NT2/D1 (cell line): Measurements from ENCODE around the gene CYB561D2.
A peak's percentile ranks its signal among the peaks of the same experiment; 100 is the strongest.

Experiments used
- DNase-seq: peaks from one replicate; pipeline ENCODE4 v3.0.0-alpha.2; 2011; ENCODE audit warnings: low read depth, low spot score
- H3K27me3 ChIP-seq: 2 replicates; pipeline ENCODE4 v1.6.0; 2011; ENCODE audit warnings: mild to moderate bottlenecking; ENCODE audit not compliant: insufficient read length, insufficient read depth
- H3K36me3 ChIP-seq: 2 replicates; pipeline ENCODE4 v1.6.1; 2011; ENCODE audit warnings: mild to moderate bottlenecking, low read length, mixed read lengths; ENCODE audit not compliant: insufficient read depth, insufficient read length
- H3K4me1 ChIP-seq: 2 replicates; pipeline ENCODE4 v1.5.1; 2011; ENCODE audit not compliant: insufficient read depth, insufficient read length
- H3K4me3 ChIP-seq: 2 replicates; pipeline ENCODE4 v1.5.1; 2011; ENCODE audit warnings: low read depth; ENCODE audit not compliant: insufficient read length
- H3K9ac ChIP-seq: 2 replicates; pipeline ENCODE4 v1.6.0; 2011; ENCODE audit warnings: low read depth; ENCODE audit not compliant: insufficient read length
- H3K9me3 ChIP-seq: 2 replicates; pipeline ENCODE4 v1.5.1; 2011; ENCODE audit warnings: mild to moderate bottlenecking, low read length; ENCODE audit not compliant: insufficient read depth
- SUZ12 ChIP-seq: IDR thresholded peaks from 2 replicates; pipeline ENCODE4 v1.6.1; 2011; ENCODE audit not compliant: insufficient read length, insufficient read depth; ENCODE audit errors: extremely low read depth
- YY1 ChIP-seq: IDR thresholded peaks from 2 replicates; pipeline ENCODE4 v1.6.1; 2011; ENCODE audit not compliant: insufficient read length, insufficient read depth
- ZNF274 ChIP-seq: IDR thresholded peaks from 2 replicates; pipeline ENCODE4 v1.6.1; 2011; ENCODE audit warnings: mild to moderate bottlenecking, low read depth, low read length

The CYB561D2 gene

DNA sequence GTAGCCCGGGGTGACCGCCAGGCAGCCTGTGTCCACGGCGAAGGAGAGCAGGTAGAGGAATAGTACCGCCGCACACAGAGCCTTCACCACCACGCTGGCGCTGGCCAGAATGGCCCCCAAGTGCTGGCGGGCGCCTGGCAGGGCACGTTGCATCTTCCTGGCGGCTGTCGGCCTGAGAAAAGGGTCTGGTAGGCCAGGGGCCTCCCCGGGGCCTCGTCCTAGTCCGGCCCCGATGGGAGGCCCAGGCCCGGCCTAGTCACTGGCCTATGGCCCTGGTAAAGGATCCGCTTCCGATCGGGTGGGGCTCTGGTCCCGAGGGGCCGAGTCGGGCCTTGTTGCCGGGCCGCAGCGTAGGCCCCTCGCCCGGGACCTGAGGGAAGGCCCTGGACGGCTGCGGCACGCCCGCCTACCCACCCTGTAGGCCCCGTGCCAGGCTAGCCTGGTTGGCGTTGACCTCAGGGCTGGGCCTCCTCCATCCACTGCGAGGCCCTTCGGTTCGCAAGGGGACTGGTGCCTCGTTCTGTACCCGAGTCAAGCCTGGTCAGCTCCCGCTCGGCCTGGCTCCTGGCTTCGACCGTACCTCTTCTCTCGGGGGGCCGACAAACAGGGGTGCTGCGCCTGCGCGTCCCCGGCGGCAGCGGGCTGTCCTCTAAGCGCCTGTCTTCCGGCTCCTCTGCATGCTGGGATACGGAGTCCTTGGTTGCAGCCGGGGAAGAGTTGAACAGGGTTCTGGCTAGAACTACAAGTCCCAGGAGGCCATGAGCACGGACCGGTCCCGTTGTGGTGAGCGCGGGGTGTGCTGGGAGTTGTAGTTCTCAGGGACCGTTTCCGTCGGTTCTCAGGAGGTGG lies 8.5 kb downstream of the CYB561D2 start, which contains the start of gene TMEM115:
Gene TMEM115, minus strand, starts transcription at position 611 of the 849 bp plus-strand sequence. Its CDS starts 458 bp downstream, at position 153.
- Histone ChIP-seq H3K4me1 (peaks cover 25% of the 10 kb centered on the region), H3K9ac (peak within 1 kb of the TSS; percentile 98), H3K9me3 (no peaks in the 10 kb centered on the region), H3K36me3 (peaks cover 47% of the 10 kb centered on the region), H3K27me3 (peaks cover 11% of the 10 kb centered on the region), H3K4me3 (peak within 1 kb of the TSS; percentile 92)
- peak; percentile 98 for DNase-seq
- TF ChIP-seq ZNF274 (no peak), YY1 (no peak), SUZ12 (no peak)

DNA sequence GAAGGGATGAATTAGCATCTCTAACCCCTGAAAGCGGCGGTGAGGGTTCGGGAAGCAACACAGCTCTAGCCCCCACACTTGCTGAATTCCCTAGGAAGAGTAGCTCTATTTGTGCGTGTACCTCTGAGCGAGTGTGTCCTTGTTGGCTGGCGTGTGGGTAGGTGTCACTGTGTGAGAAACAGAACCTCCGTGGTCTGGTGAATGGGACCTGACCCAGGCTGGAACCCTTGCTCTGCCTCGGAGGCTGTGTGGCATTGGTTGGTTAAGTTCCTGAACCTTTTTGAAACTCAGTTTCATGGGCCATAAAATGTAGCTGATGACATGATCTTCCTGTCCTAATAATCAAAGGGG lies 9.1 kb downstream of the CYB561D2 start:
- Histone ChIP-seq H3K27me3 (peaks cover 17% of the 10 kb centered on the region), H3K9ac (peak overlapping the region; percentile 76), H3K4me3 (peak overlapping the region; percentile 92), H3K36me3 (peaks cover 41% of the 10 kb centered on the region), H3K4me1 (peaks cover 31% of the 10 kb centered on the region), H3K9me3 (no peaks in the 10 kb centered on the region)
- no peak for TF ChIP-seq SUZ12
- DNase-seq, result no peak

DNA sequence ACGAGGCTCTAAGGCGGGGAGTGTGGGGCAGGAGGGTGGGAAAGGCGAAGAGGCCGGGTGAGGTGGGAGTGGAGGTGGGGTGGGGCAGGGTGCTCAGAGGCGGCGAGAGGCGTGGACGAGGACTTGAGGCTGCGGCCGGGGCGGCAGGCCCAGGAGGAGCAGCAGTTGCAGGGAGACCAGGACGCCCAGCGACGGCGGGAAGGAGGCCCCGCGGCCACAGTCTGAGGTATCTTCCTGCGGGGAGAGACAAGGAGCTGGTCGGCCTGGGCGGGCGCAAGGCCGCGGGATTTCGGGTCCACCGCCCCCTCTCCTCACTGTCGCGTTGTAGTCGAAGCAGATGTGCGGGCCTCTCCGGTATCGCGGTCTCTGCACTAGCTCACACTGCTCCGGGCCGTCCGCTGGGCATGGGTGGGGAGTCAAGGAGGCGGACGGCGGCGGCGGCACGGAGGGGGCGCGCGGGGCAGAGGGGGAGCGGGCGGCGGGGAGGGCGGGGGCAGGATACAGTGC lies 14.0 kb downstream of the CYB561D2 start:
- DNase-seq, result no peak
- Histone ChIP-seq H3K4me1 (peaks cover 18% of the 10 kb centered on the region), H3K36me3 (no peaks in the 10 kb centered on the region), H3K9me3 (no peaks in the 10 kb centered on the region), H3K9ac (peak overlapping the region; percentile 84), H3K4me3 (peak overlapping the region; percentile 59), H3K27me3 (peaks cover 21% of the 10 kb centered on the region)
- TF ChIP-seq YY1 (no peak), SUZ12 (no peak)

DNA sequence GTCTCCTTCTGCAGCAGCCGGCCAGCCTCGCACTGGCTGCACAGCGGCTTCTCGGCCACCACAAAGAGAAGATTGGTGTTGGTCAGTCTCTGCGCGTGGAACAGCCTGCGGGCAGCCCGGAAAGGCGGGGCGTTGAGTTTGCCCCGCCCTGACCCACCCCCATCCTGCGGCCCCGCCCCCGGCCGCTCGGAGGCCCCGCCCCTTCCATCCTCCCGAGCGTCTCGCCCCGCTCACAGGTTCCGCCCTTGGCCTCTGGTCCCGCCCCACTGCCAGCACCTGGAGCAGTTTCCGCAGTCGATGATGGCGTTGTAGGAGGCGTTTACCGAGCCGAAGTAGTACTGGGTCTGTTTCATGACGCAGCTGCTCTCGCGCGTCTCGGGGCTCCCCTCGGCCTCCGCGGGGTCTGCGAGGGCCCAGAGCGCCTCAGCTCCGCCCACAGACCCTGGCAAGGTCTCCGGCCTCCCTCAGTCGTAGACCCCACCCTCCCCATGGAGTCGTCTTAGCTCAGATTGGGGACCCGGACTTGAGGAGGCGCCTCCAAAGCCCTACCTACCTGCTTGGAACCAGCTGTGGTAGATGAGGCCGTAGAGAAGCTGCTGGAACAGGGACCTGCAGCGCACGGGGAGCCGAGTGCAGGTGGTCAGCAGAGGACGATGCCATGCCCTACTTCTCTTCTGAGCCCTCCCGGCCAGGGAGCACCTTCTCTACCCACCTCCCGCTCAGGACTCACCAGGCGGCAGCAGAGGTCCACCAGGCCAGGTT lies 14.6 kb downstream of the CYB561D2 start:
- Histone ChIP-seq H3K9me3 (no peaks in the 10 kb centered on the region), H3K9ac (peak overlapping the region; percentile 79), H3K27me3 (peaks cover 18% of the 10 kb centered on the region), H3K4me3 (peak overlapping the region; percentile 59), H3K36me3 (no peaks in the 10 kb centered on the region), H3K4me1 (peaks cover 13% of the 10 kb centered on the region)
- peak; percentile 68 for DNase-seq
- no peak for TF ChIP-seq SUZ12
- no peak for TF ChIP-seq ZNF274
- TF ChIP-seq YY1, result no peak

DNA sequence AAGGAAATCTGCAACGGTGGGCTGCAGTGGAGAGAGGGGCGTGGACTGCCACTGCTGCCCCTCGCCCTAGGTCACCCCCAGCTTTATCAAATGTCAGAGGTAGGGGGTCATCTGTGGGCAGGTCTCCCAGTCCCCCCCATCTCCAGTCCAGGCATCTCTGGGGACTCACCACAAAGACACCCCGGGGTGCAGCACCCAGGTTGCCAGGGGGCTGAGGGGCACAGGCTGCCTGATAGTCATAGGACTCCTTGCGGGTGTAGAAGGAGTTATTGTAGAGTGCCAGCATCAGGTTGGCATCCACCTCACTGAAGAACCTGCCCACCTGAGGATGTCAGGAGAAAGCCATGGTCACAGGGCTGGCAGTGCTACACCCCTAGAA lies 15.2 kb downstream of the CYB561D2 start:
- Histone ChIP-seq H3K4me1 (peaks cover 13% of the 10 kb centered on the region), H3K4me3 (no peak overlapping the region), H3K36me3 (no peaks in the 10 kb centered on the region), H3K9ac (peak overlapping the region; percentile 79), H3K9me3 (no peaks in the 10 kb centered on the region), H3K27me3 (peaks cover 18% of the 10 kb centered on the region)
- no peak for DNase-seq
- no peak for TF ChIP-seq SUZ12
- no peak for TF ChIP-seq ZNF274
- no peak for TF ChIP-seq YY1

DNA sequence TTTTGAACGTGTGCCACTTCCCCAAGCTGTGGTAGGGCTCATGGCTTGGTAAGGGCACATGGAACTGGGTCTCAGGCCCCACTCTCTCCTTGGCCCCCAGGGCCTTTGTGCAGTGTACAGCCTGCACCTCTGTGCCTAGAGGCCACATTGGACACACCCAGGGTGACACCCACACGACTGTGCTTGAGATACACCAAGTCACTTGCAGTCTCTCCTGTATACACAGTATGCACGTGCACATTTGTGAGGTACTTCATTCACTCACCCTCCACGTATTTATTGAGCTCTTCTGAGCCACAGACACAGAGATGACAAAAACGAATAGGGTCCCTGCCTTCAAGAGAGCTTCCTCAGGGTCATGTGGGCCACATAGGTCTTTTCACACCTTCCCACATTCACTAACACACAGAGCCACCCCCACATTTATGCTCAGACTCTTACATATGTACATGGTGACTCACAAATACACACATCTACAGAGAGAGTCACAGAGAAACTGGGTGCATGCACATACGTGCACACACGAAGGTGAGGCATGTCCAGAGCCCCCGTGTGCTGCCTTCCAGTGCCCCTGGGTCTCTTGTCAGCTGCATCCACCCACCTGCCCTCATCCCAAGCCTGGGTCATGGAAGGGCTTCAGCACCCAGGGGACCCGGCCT lies 18.5 kb downstream of the CYB561D2 start:
- Histone ChIP-seq H3K9ac (no peak overlapping the region), H3K4me1 (peaks cover 26% of the 10 kb centered on the region), H3K36me3 (no peaks in the 10 kb centered on the region), H3K9me3 (no peaks in the 10 kb centered on the region), H3K27me3 (peaks cover 9% of the 10 kb centered on the region), H3K4me3 (no peak overlapping the region)
- no peak for TF ChIP-seq YY1
- TF ChIP-seq ZNF274, result no peak
- TF ChIP-seq SUZ12, result no peak
- no peak for DNase-seq

DNA sequence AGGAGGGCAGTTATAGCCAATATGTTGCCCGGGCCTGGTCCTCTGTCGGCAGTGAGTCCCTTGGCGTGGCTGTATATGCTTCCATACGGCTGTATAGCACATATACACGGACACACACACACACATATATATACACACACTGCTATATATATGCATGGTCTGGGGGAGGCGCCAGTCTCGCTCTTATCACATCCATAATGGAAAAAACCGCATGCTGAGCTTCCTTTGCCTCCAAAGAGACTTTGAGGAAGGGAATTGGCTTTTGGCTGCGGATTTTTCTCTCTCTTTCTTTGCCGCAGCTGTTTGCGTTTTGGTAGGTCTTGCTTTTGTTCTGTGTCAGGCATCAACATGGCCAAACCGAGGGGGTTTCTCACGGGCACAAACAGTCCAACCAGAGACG lies 19.9 kb downstream of the CYB561D2 start:
- Histone ChIP-seq H3K4me3 (no peak overlapping the region), H3K36me3 (no peaks in the 10 kb centered on the region), H3K9me3 (no peaks in the 10 kb centered on the region), H3K27me3 (peaks cover 2% of the 10 kb centered on the region), H3K4me1 (peaks cover 26% of the 10 kb centered on the region), H3K9ac (no peak overlapping the region)
- DNase-seq, result no peak
- TF ChIP-seq YY1 (no peak), ZNF274 (no peak), SUZ12 (no peak)
